NCI-H187 treated with DMSO at 0.1 percent for 48 hours (cell line): Measurements from ENCODE around the gene DCP1A.
"Not testable (repeated sequence)": the region's sequence is repeated elsewhere in the genome, so short reads cannot be mapped to it uniquely, and the experiment has no call there.

Experiments used
- DNase-seq: peaks from one replicate; lab custom pipeline; 2025; lab: John Stamatoyannopoulos, UW

Gene DCP1A

GRCh38 chr3:53264718-53265117 lies 82.6 kb downstream of the DCP1A start:
- no peak for DNase-seq

DNA sequence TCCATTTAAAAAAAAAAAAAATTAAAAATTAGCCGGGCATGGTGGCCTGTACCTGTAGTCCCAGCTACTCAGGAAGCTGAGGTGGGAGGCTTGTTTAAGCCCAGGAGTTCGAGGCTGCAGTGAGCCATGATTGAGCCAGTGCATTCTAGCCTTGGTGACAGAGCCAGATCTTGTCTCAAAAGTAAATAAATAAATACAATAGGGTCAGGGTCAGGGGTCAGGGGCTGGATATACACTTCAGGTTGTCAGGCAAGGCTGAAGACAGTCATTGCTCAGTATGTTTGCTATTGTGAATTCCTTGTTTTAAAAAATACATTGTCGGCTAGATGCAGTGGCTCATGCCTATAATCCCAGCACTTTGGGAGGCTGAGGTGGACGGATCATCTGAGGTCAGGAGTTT lies 83.4 kb downstream of the DCP1A start:
- DNase-seq = no peak

GRCh38 chr3:53261712-53262111 lies 85.6 kb downstream of the DCP1A start:
- no peak for DNase-seq

DNA sequence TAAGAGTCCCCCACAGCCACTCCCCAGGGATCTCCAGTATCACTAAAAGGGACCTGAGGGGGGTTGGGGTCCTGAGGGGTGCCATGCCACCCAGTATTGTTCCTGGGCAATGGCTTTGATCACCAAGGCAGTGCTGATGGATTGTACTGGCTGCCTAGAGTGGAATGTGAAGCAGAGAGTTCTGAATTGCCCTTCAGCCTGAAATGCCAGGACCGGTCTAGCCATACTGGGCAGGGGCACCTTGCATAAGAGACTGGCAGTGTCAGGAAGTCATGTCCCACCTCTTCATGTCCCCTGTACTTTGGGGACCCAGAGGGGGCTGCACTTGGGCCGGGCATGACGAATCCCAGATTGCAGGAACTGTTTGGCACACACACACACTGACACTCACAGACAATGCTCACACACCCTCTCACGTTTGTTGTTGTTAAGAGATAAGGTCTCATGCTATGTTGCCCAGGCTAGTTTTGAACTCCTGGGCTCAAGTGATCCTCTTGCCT lies 87.0 kb downstream of the DCP1A start:
- DNase-seq = no peak

- no peak for DNase-seq
Observed at GRCh38 chr3:53259427-53260259, 87.7 kb downstream of the DCP1A start.

DNA sequence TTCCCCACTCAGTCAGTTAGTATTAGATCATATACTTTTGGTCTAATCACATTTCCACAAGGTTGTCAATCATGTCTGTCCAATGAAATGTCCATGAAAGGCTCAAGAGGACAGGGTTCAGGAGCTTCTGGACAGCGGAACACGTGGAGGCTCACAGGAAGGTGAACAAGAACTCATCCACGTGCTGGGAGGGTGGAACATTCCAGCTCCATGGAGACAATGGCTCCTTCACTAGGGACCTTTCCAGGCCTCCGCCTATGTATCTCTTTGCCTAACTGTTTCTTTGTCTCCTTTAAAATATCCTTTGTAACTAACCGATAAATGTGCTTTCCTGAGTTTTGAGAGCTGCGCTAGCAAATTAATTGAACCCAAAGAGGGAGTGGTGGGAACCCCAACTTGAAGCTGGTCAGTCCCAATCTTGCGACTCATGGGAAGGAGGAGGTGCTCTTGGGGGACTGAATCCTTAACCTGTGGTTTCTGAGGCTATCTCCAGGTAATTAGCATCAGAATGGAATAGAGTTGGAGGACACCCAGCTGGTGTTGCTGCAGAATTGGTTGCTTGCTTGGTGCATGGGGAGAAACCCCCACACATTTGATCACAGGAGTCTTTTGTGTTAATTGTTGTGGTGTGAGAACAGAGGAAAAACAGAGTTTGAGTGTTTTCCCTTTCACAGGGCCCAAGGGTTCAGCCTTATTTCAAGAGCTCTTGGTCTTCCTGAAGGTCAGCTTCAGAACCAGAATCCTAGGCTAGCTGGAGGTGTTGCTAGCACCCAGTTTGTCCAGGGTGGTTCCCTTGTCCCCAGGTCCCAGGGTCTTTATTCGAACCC lies 88.5 kb downstream of the DCP1A start:
- no peak for DNase-seq

GRCh38 chr3:53257465-53257864 lies 89.9 kb downstream of the DCP1A start:
- no peak for DNase-seq

- DNase-seq = no peak
Observed at GRCh38 chr3:53256704-53257055, 90.7 kb downstream of the DCP1A start.

- DNase-seq = no peak
Observed at GRCh38 chr3:53255775-53256703, 91.3 kb downstream of the DCP1A start, which contains the start of gene TKT. TKT (minus strand) TSS chr3:53256022; CDS start chr3:53255942, 80 bp downstream.

GRCh38 chr3:53255423-53255774 lies 91.9 kb downstream of the DCP1A start:
- DNase-seq = no peak

- peak; percentile 13 for DNase-seq
Observed at GRCh38 chr3:53254509-53255422, 92.6 kb downstream of the DCP1A start.

DNA sequence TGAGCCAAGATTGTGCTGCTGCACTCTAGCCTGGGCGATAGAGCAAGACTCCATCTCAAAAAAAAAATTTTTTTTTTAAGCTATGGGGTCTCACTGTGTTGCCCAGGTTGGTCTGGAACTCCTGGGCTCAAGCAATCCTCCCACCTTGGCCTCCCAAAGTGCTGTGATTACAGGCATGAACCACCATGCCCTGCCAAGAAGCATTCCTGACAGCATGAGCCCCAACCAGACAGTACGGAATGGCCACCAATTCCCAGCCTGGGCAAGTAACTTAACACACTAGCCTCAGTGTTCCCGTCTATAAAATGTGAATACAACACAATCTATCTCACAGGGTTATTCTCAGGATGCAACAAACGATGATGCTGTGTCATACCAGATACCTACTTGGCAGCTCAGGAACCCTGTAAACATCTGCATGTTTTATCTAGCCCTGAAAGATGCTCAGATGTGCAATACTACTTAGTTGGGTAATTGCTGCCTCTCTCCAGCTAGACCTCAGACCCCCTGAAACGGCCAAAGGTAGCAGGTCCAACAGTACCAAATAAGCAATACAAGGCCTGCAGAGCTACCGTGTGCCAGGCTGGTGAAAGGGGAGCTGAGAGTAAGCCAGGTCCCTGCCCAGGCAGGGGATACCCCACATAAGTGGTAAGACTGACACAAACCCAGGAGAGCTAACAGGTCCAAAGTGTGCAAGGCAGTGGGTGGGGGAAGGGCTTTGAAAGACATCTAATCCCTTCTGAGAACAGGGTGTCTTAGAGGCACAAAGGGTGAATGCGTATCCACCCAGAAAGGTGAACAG lies 93.4 kb downstream of the DCP1A start:
- no peak for DNase-seq

DNA sequence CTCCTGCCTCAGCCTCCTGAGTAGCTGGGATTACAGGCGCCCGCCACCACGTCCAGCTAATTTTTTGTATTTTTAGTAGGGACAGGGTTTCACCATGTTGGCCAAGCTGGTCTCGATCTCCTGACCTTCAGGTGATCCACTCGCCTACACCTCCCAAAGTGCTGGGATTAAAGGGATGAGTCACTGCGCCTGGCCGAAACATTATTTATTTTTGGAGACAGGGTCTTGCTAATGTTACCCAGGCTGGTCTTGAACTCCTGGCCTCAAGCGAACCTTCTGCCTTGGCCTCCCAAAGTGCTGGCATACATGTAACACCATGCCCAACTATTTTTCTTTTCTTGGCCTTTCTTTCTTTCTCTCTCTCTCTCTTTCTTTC lies 94.4 kb downstream of the DCP1A start:
- DNase-seq = not testable (repeated sequence)

DNA sequence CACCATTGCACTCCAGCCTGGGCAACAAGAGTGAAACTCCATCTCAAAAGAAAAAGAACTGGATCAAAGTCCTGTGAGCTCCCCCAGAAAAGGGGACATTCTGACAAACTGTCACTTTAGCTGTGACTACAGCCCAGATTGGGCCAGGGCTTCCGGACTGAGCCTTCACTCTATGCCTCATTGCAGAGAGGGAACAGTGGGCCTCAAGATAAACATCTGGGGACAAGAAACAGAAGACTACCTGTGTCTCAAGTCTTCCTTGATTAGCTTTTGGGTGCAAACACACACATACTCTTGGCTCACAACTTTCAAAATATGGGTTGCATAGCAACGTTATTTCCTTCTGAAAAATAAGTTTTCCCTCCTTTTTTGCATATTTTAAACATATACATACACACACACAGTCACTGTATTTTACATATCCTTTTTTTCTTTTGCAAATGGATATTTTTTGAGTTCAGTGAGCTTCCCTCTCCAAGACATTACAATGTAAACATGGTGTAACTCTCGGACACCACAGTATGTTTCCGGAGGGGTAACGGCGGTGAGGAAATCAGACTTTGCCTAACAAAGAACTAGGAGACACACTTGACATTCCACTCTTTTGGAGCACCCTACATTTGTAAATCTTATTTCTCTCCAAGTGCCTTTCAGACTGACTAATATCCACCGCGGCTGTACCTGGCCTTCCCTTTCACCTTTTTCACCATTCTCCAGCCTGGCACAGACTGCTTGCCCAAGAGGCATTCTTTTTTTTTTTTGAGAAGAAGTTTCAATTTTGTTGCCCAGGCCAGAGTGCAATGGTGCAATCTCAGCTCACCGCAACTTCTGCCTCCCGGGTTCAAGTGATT lies 95.0 kb downstream of the DCP1A start:
- no peak for DNase-seq

DNA sequence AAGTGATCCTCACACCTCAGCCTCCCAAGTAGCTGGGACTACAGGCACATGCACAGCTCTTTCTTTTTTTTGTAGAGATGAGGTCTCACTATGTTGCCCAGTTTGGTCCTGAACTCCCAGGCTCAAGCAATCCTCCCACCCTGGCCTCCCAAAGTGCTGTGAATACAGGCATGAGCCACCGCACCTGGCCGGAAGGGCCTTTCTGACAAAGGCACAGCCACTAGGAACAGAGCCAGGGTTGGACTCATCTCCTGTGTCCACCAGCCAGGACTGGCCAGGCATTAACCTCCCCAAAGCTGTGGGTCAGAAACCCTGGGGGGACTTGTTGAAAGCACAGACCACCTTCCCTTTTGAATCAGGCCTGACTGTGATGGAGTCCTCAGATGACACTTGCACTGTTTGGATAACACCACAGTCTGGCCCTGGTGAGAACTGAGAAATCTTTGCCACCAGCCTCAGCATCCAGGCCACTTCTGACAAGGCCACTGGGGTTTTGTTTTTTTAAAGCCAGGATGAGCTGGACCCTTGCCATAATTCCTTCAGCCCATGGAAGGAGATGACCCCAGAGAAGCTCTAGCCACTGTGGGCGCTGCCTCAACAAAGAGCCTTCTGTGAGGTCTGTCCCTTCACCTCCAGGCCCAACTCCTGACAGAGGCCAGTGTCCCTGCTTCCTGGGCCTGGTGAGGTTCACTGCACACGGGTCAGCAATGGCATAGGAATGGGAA lies 96.3 kb downstream of the DCP1A start:
- DNase-seq = no peak

DNA sequence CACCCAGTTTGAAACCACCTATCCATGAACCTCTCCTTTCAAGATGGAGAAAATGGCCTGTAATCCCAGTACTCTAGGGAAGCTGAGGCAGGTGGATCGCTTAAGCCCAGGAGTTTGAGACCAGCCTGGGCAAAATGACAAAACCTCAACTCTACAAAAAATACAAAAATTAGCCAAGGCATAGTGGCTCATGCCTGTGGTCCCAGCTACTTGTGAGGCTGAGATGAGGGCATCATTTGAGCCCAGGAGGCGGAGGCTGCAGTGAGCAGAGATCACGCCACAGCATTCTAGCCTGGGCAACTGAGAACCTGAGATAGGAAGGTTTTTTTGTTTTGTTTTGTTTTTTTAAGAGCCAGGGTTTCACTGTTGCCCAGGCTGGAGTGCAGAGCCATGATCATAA lies 96.9 kb downstream of the DCP1A start:
- DNase-seq = no peak

- no peak for DNase-seq
Observed at GRCh38 chr3:53248161-53248560, 99.2 kb downstream of the DCP1A start.

- no peak for DNase-seq
Observed at GRCh38 chr3:53247619-53248018, 99.7 kb downstream of the DCP1A start.

- no peak for DNase-seq
Observed at GRCh38 chr3:53244271-53244670, 103.1 kb downstream of the DCP1A start.
